WTC11 (cell line): ENCODE measurements around the gene YIF1B. TPM values are rescaled to one million over a fixed set of nuclear protein-coding genes. Genes with fewer than 3 reads are reported as not detected.

ENCODE experiments used
- ATAC-seq: fragments of 200-7000 bp; cut with Tn5 transposase; 2 replicates; pipeline ENCODE4 v1.10.0; 2021; ENCODE audit warnings: mild to moderate bottlenecking, moderate library complexity
- CTCF ChIA-PET: fragments of 300-600 bp; sonication (Branson Sonifier 250); formaldehyde crosslinking; loops from one replicate; lab custom pipeline; 2021; ENCODE audit warnings: antibody characterized with exemption; lab: Charles Lee
- POLR2A ChIA-PET: fragments of 350-600 bp; sonication (Branson Sonifier 250); formaldehyde crosslinking; loops from one replicate; lab custom pipeline; 2021; ENCODE audit warnings: antibody characterized with exemption; lab: Charles Lee
- DNase-seq: peaks from one replicate; pipeline ENCODE4 v3.0.0; 2021; ENCODE audit warnings: low spot score
- H3K27ac Mint-ChIP-seq: 2 replicates; pipeline ENCODE4 v1.8.0; 2021; ENCODE audit warnings: mixed read lengths
- H3K27me3 Mint-ChIP-seq: 2 replicates; pipeline ENCODE4 v1.8.0; 2021; ENCODE audit warnings: low read depth, mild to moderate bottlenecking, moderate library complexity, mixed read lengths
- H3K36me3 Mint-ChIP-seq: 2 replicates; pipeline ENCODE4 v1.8.0; 2021; ENCODE audit warnings: mixed read lengths
- H3K4me1 Mint-ChIP-seq: 2 replicates; pipeline ENCODE4 v1.8.0; 2022; ENCODE audit warnings: mixed read lengths
- H3K4me3 Mint-ChIP-seq: 2 replicates; pipeline ENCODE4 v1.8.0; 2021; ENCODE audit warnings: mild to moderate bottlenecking, moderate library complexity, mixed read lengths
- H3K9me3 Mint-ChIP-seq: 2 replicates; pipeline ENCODE4 v1.8.0; 2021; ENCODE audit warnings: mixed read lengths
- ATF1 ChIP-seq: sonication (generic); formaldehyde crosslinking; IDR thresholded peaks from 2 replicates; pipeline ENCODE4 v1.8.1; 2023; ENCODE audit warnings: mild to moderate bottlenecking, moderate library complexity, missing genetic modification reagents
- CBFB ChIP-seq: sonication (generic); formaldehyde crosslinking; IDR thresholded peaks from 2 replicates; pipeline ENCODE4 v1.8.1; 2022; ENCODE audit warnings: mild to moderate bottlenecking, low read depth, missing genetic modification reagents
- ESRRA ChIP-seq: sonication (generic); formaldehyde crosslinking; IDR thresholded peaks from 2 replicates; pipeline ENCODE4 v1.8.1; 2022; ENCODE audit warnings: mild to moderate bottlenecking, missing genetic modification reagents, borderline replicate concordance
- KAT7 ChIP-seq: sonication (generic); formaldehyde crosslinking; IDR thresholded peaks from 2 replicates; pipeline ENCODE4 v1.8.1; 2023; ENCODE audit warnings: missing genetic modification reagents, mild to moderate bottlenecking, borderline replicate concordance
- NFYB ChIP-seq: sonication (generic); formaldehyde crosslinking; conservative IDR thresholded peaks from 2 replicates; pipeline ENCODE4 v1.8.0; 2022; ENCODE audit warnings: low read depth, missing genetic modification reagents
- PRDM15 ChIP-seq: sonication (generic); formaldehyde crosslinking; IDR thresholded peaks from 2 replicates; pipeline ENCODE4 v1.8.0; 2022; ENCODE audit warnings: missing genetic modification reagents
- RELA ChIP-seq: sonication (generic); formaldehyde crosslinking; IDR thresholded peaks from 2 replicates; pipeline ENCODE4 v1.8.1; 2022; ENCODE audit warnings: missing genetic modification reagents, mild to moderate bottlenecking, borderline replicate concordance
- SMAD4 ChIP-seq: sonication (generic); formaldehyde crosslinking; IDR thresholded peaks from 2 replicates; pipeline ENCODE4 v1.8.0; 2022; ENCODE audit warnings: mild to moderate bottlenecking, missing genetic modification reagents
- SOX15 ChIP-seq: fragments of 250-450 bp; sonication (Bioruptor Pico); IDR thresholded peaks from 2 replicates; pipeline ENCODE4 v1.9.0; 2021; ENCODE audit warnings: mild to moderate bottlenecking
- TCF7 ChIP-seq: sonication (generic); formaldehyde crosslinking; IDR thresholded peaks from 2 replicates; pipeline ENCODE4 v1.8.0; 2022; ENCODE audit warnings: mild to moderate bottlenecking, low read depth, missing genetic modification reagents, moderate library complexity
- TEAD4 ChIP-seq: sonication (generic); formaldehyde crosslinking; IDR thresholded peaks from 2 replicates; pipeline ENCODE4 v1.8.0; 2022; ENCODE audit warnings: mild to moderate bottlenecking, missing genetic modification reagents
- USF1 ChIP-seq: sonication (generic); formaldehyde crosslinking; IDR thresholded peaks from 2 replicates; pipeline ENCODE4 v1.8.0; 2022; ENCODE audit warnings: mild to moderate bottlenecking, missing genetic modification reagents
- total RNA-seq: library from RNA; stranded (reverse); gene quantifications from 3 replicates; pipeline ENCODE4 v1.2.3, GENCODE V29; 2021
- TF ChIP-seq, protein P1 (sequence below): sonication (generic); formaldehyde crosslinking; IDR thresholded peaks from 2 replicates; pipeline ENCODE4 v1.8.0; 2023; ENCODE audit warnings: mild to moderate bottlenecking, missing genetic modification reagents
- TF ChIP-seq, protein P2 (sequence below): fragments of 250-450 bp; sonication (Bioruptor Pico); IDR thresholded peaks from 2 replicates; pipeline ENCODE4 v1.9.0; 2021; ENCODE audit warnings: mild to moderate bottlenecking
- TF ChIP-seq, protein P3 (sequence below): sonication (generic); formaldehyde crosslinking; IDR thresholded peaks from 2 replicates; pipeline ENCODE4 v1.8.1; 2022; ENCODE audit warnings: missing genetic modification reagents, borderline replicate concordance
- TF ChIP-seq, protein P4 (sequence below): fragments of 250-450 bp; sonication (Bioruptor Pico); IDR thresholded peaks from 2 replicates; pipeline ENCODE4 v1.9.0; 2021; ENCODE audit warnings: moderate library complexity, mild to moderate bottlenecking, inconsistent platforms, borderline replicate concordance
- TF ChIP-seq, protein P5 (sequence below): sonication (generic); formaldehyde crosslinking; IDR thresholded peaks from 2 replicates; pipeline ENCODE4 v1.8.1; 2022; ENCODE audit warnings: low read depth, mild to moderate bottlenecking, moderate library complexity, missing genetic modification reagents, borderline replicate concordance

YIF1B gene
- total RNA-seq, 1 experiment from 2014 or later: 83.3 TPM

GRCh38 chr19:38308926-38309614 is 6.7 kb downstream of the YIF1B start (continued):
- TF ChIP-seq, protein P1, sequence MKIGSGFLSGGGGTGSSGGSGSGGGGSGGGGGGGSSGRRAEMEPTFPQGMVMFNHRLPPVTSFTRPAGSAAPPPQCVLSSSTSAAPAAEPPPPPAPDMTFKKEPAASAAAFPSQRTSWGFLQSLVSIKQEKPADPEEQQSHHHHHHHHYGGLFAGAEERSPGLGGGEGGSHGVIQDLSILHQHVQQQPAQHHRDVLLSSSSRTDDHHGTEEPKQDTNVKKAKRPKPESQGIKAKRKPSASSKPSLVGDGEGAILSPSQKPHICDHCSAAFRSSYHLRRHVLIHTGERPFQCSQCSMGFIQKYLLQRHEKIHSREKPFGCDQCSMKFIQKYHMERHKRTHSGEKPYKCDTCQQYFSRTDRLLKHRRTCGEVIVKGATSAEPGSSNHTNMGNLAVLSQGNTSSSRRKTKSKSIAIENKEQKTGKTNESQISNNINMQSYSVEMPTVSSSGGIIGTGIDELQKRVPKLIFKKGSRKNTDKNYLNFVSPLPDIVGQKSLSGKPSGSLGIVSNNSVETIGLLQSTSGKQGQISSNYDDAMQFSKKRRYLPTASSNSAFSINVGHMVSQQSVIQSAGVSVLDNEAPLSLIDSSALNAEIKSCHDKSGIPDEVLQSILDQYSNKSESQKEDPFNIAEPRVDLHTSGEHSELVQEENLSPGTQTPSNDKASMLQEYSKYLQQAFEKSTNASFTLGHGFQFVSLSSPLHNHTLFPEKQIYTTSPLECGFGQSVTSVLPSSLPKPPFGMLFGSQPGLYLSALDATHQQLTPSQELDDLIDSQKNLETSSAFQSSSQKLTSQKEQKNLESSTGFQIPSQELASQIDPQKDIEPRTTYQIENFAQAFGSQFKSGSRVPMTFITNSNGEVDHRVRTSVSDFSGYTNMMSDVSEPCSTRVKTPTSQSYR (CRISPR knock-in tag): no peak
- no peak for TF ChIP-seq KAT7 (CRISPR knock-in tag)
- no peak for TF ChIP-seq PRDM15 (CRISPR knock-in tag)
- TF ChIP-seq USF1 (CRISPR knock-in tag): no peak

- Mint-ChIP-seq H3K36me3 (no peaks in the 10 kb centered on the region), H3K27me3 (peaks cover 4% of the 10 kb centered on the region; the same call in 1 of the 2 replicates), H3K4me3 (no peak overlapping the region), H3K4me1 (peaks cover 11% of the 10 kb centered on the region), H3K9me3 (no peaks in the 10 kb centered on the region), H3K27ac (no peak overlapping the region)
- POLR2A ChIA-PET: no interaction called here
- CTCF ChIA-PET: no interaction called here
- ATAC-seq (no peak), DNase-seq (no peak)
- TF ChIP-seq, protein P2, sequence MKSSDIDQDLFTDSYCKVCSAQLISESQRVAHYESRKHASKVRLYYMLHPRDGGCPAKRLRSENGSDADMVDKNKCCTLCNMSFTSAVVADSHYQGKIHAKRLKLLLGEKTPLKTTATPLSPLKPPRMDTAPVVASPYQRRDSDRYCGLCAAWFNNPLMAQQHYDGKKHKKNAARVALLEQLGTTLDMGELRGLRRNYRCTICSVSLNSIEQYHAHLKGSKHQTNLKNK: no peak
- no peak for TF ChIP-seq SOX15 (CRISPR knock-in tag)
- no peak for TF ChIP-seq KAT7 (CRISPR knock-in tag)
- no peak for TF ChIP-seq PRDM15 (CRISPR knock-in tag)
- TF ChIP-seq SMAD4 (CRISPR knock-in tag): no peak
- TF ChIP-seq, protein P3, sequence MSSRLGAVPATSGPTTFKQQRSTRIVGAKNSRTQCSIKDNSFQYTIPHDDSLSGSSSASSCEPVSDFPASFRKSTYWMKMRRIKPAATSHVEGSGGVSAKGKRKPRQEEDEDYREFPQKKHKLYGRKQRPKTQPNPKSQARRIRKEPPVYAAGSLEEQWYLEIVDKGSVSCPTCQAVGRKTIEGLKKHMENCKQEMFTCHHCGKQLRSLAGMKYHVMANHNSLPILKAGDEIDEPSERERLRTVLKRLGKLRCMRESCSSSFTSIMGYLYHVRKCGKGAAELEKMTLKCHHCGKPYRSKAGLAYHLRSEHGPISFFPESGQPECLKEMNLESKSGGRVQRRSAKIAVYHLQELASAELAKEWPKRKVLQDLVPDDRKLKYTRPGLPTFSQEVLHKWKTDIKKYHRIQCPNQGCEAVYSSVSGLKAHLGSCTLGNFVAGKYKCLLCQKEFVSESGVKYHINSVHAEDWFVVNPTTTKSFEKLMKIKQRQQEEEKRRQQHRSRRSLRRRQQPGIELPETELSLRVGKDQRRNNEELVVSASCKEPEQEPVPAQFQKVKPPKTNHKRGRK (CRISPR knock-in tag): no peak
- TF ChIP-seq RELA: no peak
- no peak for TF ChIP-seq CBFB (CRISPR knock-in tag)
- no peak for TF ChIP-seq ESRRA (CRISPR knock-in tag)
- TF ChIP-seq TCF7: no peak
- TF ChIP-seq, protein P4, sequence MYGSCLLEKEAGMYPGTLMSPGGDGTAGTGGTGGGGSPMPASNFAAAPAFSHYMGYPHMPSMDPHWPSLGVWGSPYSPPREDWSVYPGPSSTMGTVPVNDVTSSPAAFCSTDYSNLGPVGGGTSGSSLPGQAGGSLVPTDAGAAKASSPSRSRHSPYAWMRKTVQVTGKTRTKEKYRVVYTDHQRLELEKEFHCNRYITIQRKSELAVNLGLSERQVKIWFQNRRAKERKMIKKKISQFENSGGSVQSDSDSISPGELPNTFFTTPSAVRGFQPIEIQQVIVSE: no peak
- TF ChIP-seq TEAD4 (CRISPR knock-in tag): no peak
- TF ChIP-seq NFYB: no peak
- TF ChIP-seq, protein P5, sequence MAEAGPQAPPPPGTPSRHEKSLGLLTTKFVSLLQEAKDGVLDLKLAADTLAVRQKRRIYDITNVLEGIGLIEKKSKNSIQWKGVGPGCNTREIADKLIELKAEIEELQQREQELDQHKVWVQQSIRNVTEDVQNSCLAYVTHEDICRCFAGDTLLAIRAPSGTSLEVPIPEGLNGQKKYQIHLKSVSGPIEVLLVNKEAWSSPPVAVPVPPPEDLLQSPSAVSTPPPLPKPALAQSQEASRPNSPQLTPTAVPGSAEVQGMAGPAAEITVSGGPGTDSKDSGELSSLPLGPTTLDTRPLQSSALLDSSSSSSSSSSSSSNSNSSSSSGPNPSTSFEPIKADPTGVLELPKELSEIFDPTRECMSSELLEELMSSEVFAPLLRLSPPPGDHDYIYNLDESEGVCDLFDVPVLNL (CRISPR knock-in tag): no peak
- TF ChIP-seq ATF1 (CRISPR knock-in tag): no peak
These were observed 7.6 kb downstream of the YIF1B start for GRCh38 chr19:38308006-38308766.
